Choroid plexus epithelial cell (primary cell): ENCODE data around the gene LTBP1.
"Not testable (repeated sequence)": the region's sequence is repeated elsewhere in the genome, so short reads cannot be mapped to it uniquely, and the experiment has no call there.

Experiments
- DNase-seq: peaks from one replicate; pipeline ENCODE4 v3.0.0-alpha.2; 2010; ENCODE audit warnings: low read depth
- H3K4me3 ChIP-seq: 2 replicates; pipeline ENCODE4 v1.5.1; 2011; ENCODE audit warnings: low read depth, mild to moderate bottlenecking, control low read depth, low read length, moderate library complexity
- CTCF ChIP-seq: conservative IDR thresholded peaks from 2 replicates; pipeline ENCODE4 v1.5.1; 2011; ENCODE audit warnings: low read depth, mild to moderate bottlenecking, control low read depth, inconsistent platforms, low read length, moderate library complexity

Gene LTBP1

GRCh38 chr2:33230842-33231241 is 284.1 kb downstream of the LTBP1 start:
- no peak for TF ChIP-seq CTCF
- no peak for DNase-seq
- no peak overlapping the region for H3K4me3 ChIP-seq

- DNase-seq, H3K4me3 ChIP-seq: not testable (repeated sequence)
Measured at GRCh38 chr2:33235559-33235958, 288.8 kb downstream of the LTBP1 start.

- TF ChIP-seq CTCF: no peak
- DNase-seq: peak; percentile 84
- H3K4me3 ChIP-seq: no peak overlapping the region
Measured at GRCh38 chr2:33236482-33237385, 290.0 kb downstream of the LTBP1 start.

GRCh38 chr2:33238111-33238510 is 291.4 kb downstream of the LTBP1 start:
- no peak for TF ChIP-seq CTCF
- peak; percentile 89 for DNase-seq

GRCh38 chr2:33240178-33240577 is 293.4 kb downstream of the LTBP1 start:
- TF ChIP-seq CTCF: no peak
- H3K4me3 ChIP-seq: no peak overlapping the region
- DNase-seq: peak; percentile 86

More at GRCh38 chr2:33238111-33238510, 291.4 kb downstream of the LTBP1 start:
- no peak overlapping the region for H3K4me3 ChIP-seq

- no peak for DNase-seq
- TF ChIP-seq CTCF: no peak
- no peak overlapping the region for H3K4me3 ChIP-seq
Measured at GRCh38 chr2:33241072-33241471, 294.3 kb downstream of the LTBP1 start.

- no peak for TF ChIP-seq CTCF
- DNase-seq: peak; percentile 64
Measured at GRCh38 chr2:33241581-33241980, 294.8 kb downstream of the LTBP1 start.

More at GRCh38 chr2:33241581-33241980, 294.8 kb downstream of the LTBP1 start:
- no peak overlapping the region for H3K4me3 ChIP-seq
